SU-DHL-6 (cell line): Measurements from ENCODE around the gene PGRMC2.

Experiments
- H2AFZ ChIP-seq: fragments of 200-600 bp; sonication (generic); 2 replicates; pipeline ENCODE4 v1.6.1; 2014; ENCODE audit warnings: low read depth, mild to moderate bottlenecking, moderate library complexity, mixed read lengths, antibody characterized with exemption, low read length; ENCODE audit not compliant: severe bottlenecking
- H3F3A ChIP-seq: fragments of 200-600 bp; shearing (Covaris generic); 2 replicates; pipeline ENCODE4 v1.6.0; 2016; ENCODE audit warnings: antibody characterized with exemption, mild to moderate bottlenecking; ENCODE audit not compliant: insufficient read depth
- H3K27ac ChIP-seq: fragments of 200-600 bp; sonication (generic); 2 replicates; pipeline ENCODE4 v1.5.1; 2016; ENCODE audit warnings: low read depth, mild to moderate bottlenecking, low read length, moderate library complexity, mixed read lengths
- H3K27me3 ChIP-seq: fragments of 200-600 bp; sonication (generic), shearing (Covaris generic); 2 replicates; pipeline ENCODE4 v1.6.0; 2014; ENCODE audit warnings: mild to moderate bottlenecking, low read length
- H3K36me3 ChIP-seq: fragments of 200-600 bp; sonication (generic); 2 replicates; pipeline ENCODE4 v1.6.1; 2014; ENCODE audit warnings: mild to moderate bottlenecking, low read length, mixed read lengths
- H3K4me2 ChIP-seq: fragments of 300-600, 200-600 bp; shearing (Covaris generic), sonication (generic); 2 replicates; pipeline ENCODE4 v1.6.0; 2014; ENCODE audit warnings: low read length, low read depth, mild to moderate bottlenecking; ENCODE audit not compliant: poor library complexity, severe bottlenecking
- H3K4me3 ChIP-seq: fragments of 200-600 bp; sonication (generic); 2 replicates; pipeline ENCODE4 v1.5.1; 2014; ENCODE audit warnings: antibody characterized with exemption, low read length, mild to moderate bottlenecking, mixed read lengths; ENCODE audit not compliant: insufficient read depth, poor library complexity, severe bottlenecking
- H3K79me2 ChIP-seq: fragments of 200-600 bp; sonication (generic); 2 replicates; pipeline ENCODE4 v1.6.1; 2014; ENCODE audit warnings: mild to moderate bottlenecking, low read length, moderate library complexity; ENCODE audit not compliant: insufficient read depth
- H3K9ac ChIP-seq: fragments of 200-600 bp; sonication (generic); 2 replicates; pipeline ENCODE4 v1.7.0; 2014; ENCODE audit warnings: mild to moderate bottlenecking, low read length
- H3K9me2 ChIP-seq: fragments of 200-600 bp; sonication (generic); replicated peaks from 2 replicates; pipeline ENCODE4 v1.6.1; 2014; ENCODE audit warnings: low read length; ENCODE audit not compliant: insufficient read depth
- H3K9me3 ChIP-seq: fragments of 200-600 bp; sonication (generic); 2 replicates; pipeline ENCODE4 v1.6.1; 2014; ENCODE audit warnings: low read length, mixed read lengths; ENCODE audit not compliant: insufficient read depth
- H4K20me1 ChIP-seq: fragments of 200-600 bp; sonication (generic); 2 replicates; pipeline ENCODE4 v1.6.1; 2014; ENCODE audit warnings: low read depth, mild to moderate bottlenecking, antibody characterized with exemption, low read length, moderate library complexity, mixed read lengths
- EZH2phosphoT487 ChIP-seq: fragments of 200-600 bp; sonication (generic), shearing (Covaris generic); conservative IDR thresholded peaks from 2 replicates; pipeline ENCODE4 v1.6.1; 2018; ENCODE audit warnings: mild to moderate bottlenecking, antibody characterized with exemption, low read length, moderate library complexity, mixed read lengths
- TF ChIP-seq, protein P1 (sequence below): fragments of 200-600 bp; sonication (generic); IDR thresholded peaks from one replicate; pipeline ENCODE4 v1.5.1; 2017; ENCODE audit warnings: antibody characterized with exemption, mild to moderate bottlenecking, low read length, moderate library complexity; ENCODE audit not compliant: insufficient read depth, poor library complexity, severe bottlenecking

The PGRMC2 gene

DNA sequence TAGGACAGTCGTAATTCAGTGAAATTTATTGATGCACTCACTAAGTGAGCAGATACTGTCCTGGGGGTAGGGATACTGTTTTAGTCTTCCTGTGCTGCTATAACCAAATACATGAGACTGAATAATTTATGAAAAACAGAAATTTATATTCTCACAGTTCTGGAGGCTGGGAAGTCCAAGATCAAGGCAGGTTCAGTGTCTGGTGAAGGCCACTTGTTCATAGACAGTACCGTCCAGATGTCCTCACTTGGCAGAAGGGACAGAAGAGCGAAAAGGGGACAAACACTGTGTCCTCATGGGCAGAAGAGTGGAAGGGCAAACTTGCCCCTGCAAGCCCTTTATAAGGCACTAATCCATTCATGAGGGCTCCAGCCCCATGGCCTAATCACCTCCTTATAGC lies 45.6 kb downstream of the PGRMC2 start:
- Histone ChIP-seq H3K27ac (no peak overlapping the region), H3K27me3 (no peaks in the 10 kb centered on the region), H3K9me2 (no peaks in the 10 kb centered on the region), H3K4me3 (no peak overlapping the region), H2AFZ (no peak overlapping the region), H3K9me3 (no peaks in the 10 kb centered on the region), H3F3A (no peaks in the 10 kb centered on the region), H3K9ac (no peak overlapping the region), H3K79me2 (no peaks in the 10 kb centered on the region), H3K36me3 (no peaks in the 10 kb centered on the region), H3K4me2 (no peak overlapping the region), H4K20me1 (no peaks in the 10 kb centered on the region)
- TF ChIP-seq, protein P1, sequence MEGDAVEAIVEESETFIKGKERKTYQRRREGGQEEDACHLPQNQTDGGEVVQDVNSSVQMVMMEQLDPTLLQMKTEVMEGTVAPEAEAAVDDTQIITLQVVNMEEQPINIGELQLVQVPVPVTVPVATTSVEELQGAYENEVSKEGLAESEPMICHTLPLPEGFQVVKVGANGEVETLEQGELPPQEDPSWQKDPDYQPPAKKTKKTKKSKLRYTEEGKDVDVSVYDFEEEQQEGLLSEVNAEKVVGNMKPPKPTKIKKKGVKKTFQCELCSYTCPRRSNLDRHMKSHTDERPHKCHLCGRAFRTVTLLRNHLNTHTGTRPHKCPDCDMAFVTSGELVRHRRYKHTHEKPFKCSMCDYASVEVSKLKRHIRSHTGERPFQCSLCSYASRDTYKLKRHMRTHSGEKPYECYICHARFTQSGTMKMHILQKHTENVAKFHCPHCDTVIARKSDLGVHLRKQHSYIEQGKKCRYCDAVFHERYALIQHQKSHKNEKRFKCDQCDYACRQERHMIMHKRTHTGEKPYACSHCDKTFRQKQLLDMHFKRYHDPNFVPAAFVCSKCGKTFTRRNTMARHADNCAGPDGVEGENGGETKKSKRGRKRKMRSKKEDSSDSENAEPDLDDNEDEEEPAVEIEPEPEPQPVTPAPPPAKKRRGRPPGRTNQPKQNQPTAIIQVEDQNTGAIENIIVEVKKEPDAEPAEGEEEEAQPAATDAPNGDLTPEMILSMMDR, result no peak
- no peak for TF ChIP-seq EZH2phosphoT487

DNA sequence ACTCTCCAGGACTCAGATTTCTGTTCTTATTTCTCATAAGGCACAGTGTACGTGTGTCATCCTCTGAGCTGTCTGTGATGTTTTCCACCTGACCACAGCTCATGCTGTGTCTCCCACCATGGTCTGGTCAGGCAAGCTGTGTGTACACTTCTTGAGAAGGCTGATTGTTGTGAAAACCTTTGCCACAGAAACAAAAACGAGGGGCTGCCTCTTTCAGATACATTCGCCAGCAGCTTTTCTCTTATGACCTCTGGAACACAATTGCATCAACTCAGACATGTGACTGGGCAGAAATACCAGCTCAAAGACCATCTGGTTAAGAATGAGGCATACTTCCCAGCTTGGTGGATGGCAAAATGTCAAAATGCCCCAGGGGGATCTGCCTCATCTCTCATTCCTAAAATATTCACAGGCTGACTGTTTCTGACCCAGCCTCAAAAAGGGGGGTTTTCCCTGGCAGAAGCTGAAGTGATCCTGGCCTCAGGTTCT lies 46.1 kb downstream of the PGRMC2 start:
- no peak overlapping the region for H2AFZ ChIP-seq
- TF ChIP-seq, protein P1, result no peak
- TF ChIP-seq EZH2phosphoT487, result no peak
- no peaks in the 10 kb centered on the region for H3K36me3 ChIP-seq
- H3K9ac ChIP-seq, result no peak overlapping the region
- H3K79me2 ChIP-seq, result no peaks in the 10 kb centered on the region
- no peaks in the 10 kb centered on the region for H4K20me1 ChIP-seq
- H3K27ac ChIP-seq, result no peak overlapping the region
- no peaks in the 10 kb centered on the region for H3K27me3 ChIP-seq
- no peak overlapping the region for H3K4me2 ChIP-seq
- H3K9me3 ChIP-seq, result no peaks in the 10 kb centered on the region
- no peaks in the 10 kb centered on the region for H3K9me2 ChIP-seq
- no peak overlapping the region for H3K4me3 ChIP-seq
- no peaks in the 10 kb centered on the region for H3F3A ChIP-seq

DNA sequence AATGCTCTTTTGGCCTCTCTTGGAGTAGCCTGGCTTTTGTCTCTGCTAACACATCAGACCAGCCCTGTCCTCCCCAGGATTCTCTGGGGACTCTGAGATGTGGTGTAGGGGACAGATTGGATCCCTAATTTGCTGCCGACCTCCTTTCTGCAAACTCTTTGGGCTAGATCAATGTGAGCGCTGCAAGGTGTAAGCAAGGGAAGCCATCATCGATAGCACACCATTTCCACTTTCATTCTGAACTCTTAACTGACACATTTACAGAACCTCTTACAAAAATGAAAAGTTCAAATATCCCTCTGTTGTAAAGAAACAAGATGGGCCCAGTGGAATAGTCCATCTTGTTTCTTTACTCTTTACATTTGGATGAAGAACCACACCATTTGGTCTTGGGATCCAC lies 46.6 kb downstream of the PGRMC2 start:
- Histone ChIP-seq H3K4me2 (no peak overlapping the region), H3K9me2 (no peaks in the 10 kb centered on the region), H3F3A (no peaks in the 10 kb centered on the region), H3K9ac (no peak overlapping the region), H3K79me2 (no peaks in the 10 kb centered on the region), H3K27me3 (no peaks in the 10 kb centered on the region), H3K36me3 (no peaks in the 10 kb centered on the region), H2AFZ (no peak overlapping the region), H3K27ac (no peak overlapping the region), H3K9me3 (no peaks in the 10 kb centered on the region), H4K20me1 (no peaks in the 10 kb centered on the region), H3K4me3 (no peak overlapping the region)
- TF ChIP-seq EZH2phosphoT487, result no peak
- TF ChIP-seq, protein P1, result no peak

DNA sequence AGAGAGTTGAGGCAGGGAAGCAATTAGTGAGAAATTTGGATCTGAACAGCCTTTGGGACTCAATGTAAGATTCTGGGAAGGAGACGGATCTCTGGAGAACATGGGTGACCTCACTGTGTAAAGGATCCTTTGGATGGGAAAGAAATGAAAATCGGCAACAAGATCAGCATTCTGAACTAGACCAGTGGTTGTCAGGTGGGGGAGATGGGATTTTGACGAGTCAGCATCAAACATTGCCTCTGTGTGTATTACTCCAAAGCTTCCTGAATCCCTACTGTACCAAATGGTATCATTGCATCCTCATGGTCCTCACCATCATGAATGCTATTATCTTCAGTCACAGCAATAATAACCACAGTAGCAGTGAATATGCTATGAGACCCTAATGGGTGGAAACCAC lies 52.8 kb downstream of the PGRMC2 start:
- Histone ChIP-seq H3K36me3 (no peaks in the 10 kb centered on the region), H2AFZ (no peak overlapping the region), H3K9me2 (no peaks in the 10 kb centered on the region), H3F3A (no peaks in the 10 kb centered on the region), H3K79me2 (no peaks in the 10 kb centered on the region), H4K20me1 (no peaks in the 10 kb centered on the region), H3K4me3 (no peak overlapping the region), H3K4me2 (no peak overlapping the region), H3K27me3 (no peaks in the 10 kb centered on the region), H3K9ac (no peak overlapping the region), H3K27ac (no peak overlapping the region), H3K9me3 (no peaks in the 10 kb centered on the region)
- no peak for TF ChIP-seq EZH2phosphoT487
- TF ChIP-seq, protein P1, result no peak
